ENCODE results near the gene ZCCHC7. TPM values are rescaled to one million over a fixed set of nuclear protein-coding genes. Genes with fewer than 3 reads are reported as not detected.

Gene ZCCHC7
- total RNA-seq, 4 donors from 2014 or later: 12.1 to 19.1 (median 15.6) TPM

GRCh38 chr9:37096628-37097027 lies 23.7 kb upstream of the ZCCHC7 start:
- DNase-seq (ENCODE audit: extremely low spot score): no peak
- WGBS: 95% methylated on average over 4 of the region's 4 CpGs
- no peak overlapping the region for H3K4me3 ChIP-seq
- intact Hi-C loops (cut with DNase I): no loop called here
- H3K36me3 ChIP-seq: no peaks in the 10 kb centered on the region
- H3K4me1 ChIP-seq: no peaks in the 10 kb centered on the region
- no peaks in the 10 kb centered on the region for H3K27me3 ChIP-seq
- H3K9me3 ChIP-seq: no peaks in the 10 kb centered on the region
- H3K27ac ChIP-seq (replicated peaks in 1 of 4): no peak overlapping the region
- TF ChIP-seq POLR2AphosphoS5 (IDR thresholded peaks at IDR 0.05) (no peak), POLR2A (IDR thresholded peaks at IDR 0.05; ENCODE audit: low read depth) (no peak), EP300 (IDR thresholded peaks at IDR 0.05) (no peak), CTCF (IDR thresholded peaks at IDR 0.05) (no peak)

- H3K4me1 ChIP-seq: no peaks in the 10 kb centered on the region
- H3K27ac ChIP-seq (replicated peaks in 1 of 4): no peak overlapping the region
- DNase-seq (ENCODE audit: extremely low spot score): no peak
- H3K36me3 ChIP-seq: no peaks in the 10 kb centered on the region
- 94% methylated on average over 1 of the region's 1 CpG for WGBS
- no peak for TF ChIP-seq POLR2A (IDR thresholded peaks at IDR 0.05; ENCODE audit: low read depth)
- no peak for TF ChIP-seq CTCF (IDR thresholded peaks at IDR 0.05)
- TF ChIP-seq EP300 (IDR thresholded peaks at IDR 0.05): no peak
- no peak for TF ChIP-seq POLR2AphosphoS5 (IDR thresholded peaks at IDR 0.05)
- intact Hi-C loops (cut with DNase I): no loop called here
- no peaks in the 10 kb centered on the region for H3K27me3 ChIP-seq
- no peaks in the 10 kb centered on the region for H3K9me3 ChIP-seq
- H3K4me3 ChIP-seq: no peak overlapping the region
These were observed 23.1 kb upstream of the ZCCHC7 start for GRCh38 chr9:37097294-37097693.

- Histone ChIP-seq H3K4me1 (no peaks in the 10 kb centered on the region), H3K9me3 (no peaks in the 10 kb centered on the region), H3K36me3 (no peaks in the 10 kb centered on the region), H3K4me3 (no peak overlapping the region), H3K27me3 (peaks cover 0 to 6% (median 0%) of the 10 kb centered on the region in 4 donors), H3K27ac (replicated peaks in 1 of 4) (no peak overlapping the region)
- TF ChIP-seq CTCF (IDR thresholded peaks at IDR 0.05) (no peak), POLR2A (IDR thresholded peaks at IDR 0.05; ENCODE audit: low read depth) (no peak), POLR2AphosphoS5 (IDR thresholded peaks at IDR 0.05) (no peak), EP300 (IDR thresholded peaks at IDR 0.05) (no peak)
- 90% methylated on average over 1 of the region's 2 CpGs for WGBS
- intact Hi-C loops (cut with DNase I): no loop called here
- no peak for DNase-seq (ENCODE audit: extremely low spot score)
These were observed 20.0 kb upstream of the ZCCHC7 start for GRCh38 chr9:37100327-37100726.

- no peak for DNase-seq (ENCODE audit: extremely low spot score)
- TF ChIP-seq POLR2A (IDR thresholded peaks at IDR 0.05; ENCODE audit: low read depth) (no peak), CTCF (IDR thresholded peaks at IDR 0.05) (no peak), EP300 (IDR thresholded peaks at IDR 0.05) (no peak), POLR2AphosphoS5 (IDR thresholded peaks at IDR 0.05) (no peak)
- H3K4me1 ChIP-seq: no peaks in the 10 kb centered on the region
- peaks cover 0 to 6% (median 0%) of the 10 kb centered on the region in 4 donors for H3K27me3 ChIP-seq
- intact Hi-C loops (cut with DNase I): no loop called here
- no peaks in the 10 kb centered on the region for H3K36me3 ChIP-seq
- WGBS: 100% methylated on average over 2 of the region's 2 CpGs
- H3K27ac ChIP-seq (replicated peaks in 1 of 4): no peak overlapping the region
- no peaks in the 10 kb centered on the region for H3K9me3 ChIP-seq
- H3K4me3 ChIP-seq: no peak overlapping the region
These were observed 19.6 kb upstream of the ZCCHC7 start for GRCh38 chr9:37100741-37101140.

DNA sequence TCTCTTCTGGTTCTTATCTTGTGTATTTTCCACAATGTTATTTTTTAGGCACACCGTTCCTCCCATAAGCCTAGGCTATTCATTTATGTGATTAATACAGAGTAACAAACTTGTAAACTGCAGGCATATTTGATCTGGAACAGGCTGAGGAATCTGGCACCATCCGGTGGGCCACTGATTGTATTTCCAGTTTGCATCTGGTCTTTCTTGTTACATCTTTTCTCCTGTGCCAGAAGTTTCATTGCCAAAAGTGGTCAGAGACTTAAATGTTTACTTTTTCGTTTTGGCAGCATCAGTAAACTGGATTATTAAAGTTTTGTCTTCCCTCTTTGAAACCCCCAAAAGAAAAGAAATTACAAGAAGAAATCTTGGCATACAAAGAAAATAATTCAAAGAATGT lies 17.9 kb upstream of the ZCCHC7 start:
- Histone ChIP-seq H3K4me1 (no peaks in the 10 kb centered on the region), H3K27ac (replicated peaks in 1 of 4) (no peak overlapping the region), H3K36me3 (no peaks in the 10 kb centered on the region), H3K27me3 (peaks cover 0 to 6% (median 0%) of the 10 kb centered on the region in 4 donors), H3K9me3 (no peaks in the 10 kb centered on the region), H3K4me3 (no peak overlapping the region)
- intact Hi-C loops (cut with DNase I): no loop called here
- 41% methylated on average over 3 of the region's 3 CpGs for WGBS
- DNase-seq (ENCODE audit: extremely low spot score): no peak
- TF ChIP-seq POLR2AphosphoS5 (IDR thresholded peaks at IDR 0.05) (no peak), POLR2A (IDR thresholded peaks at IDR 0.05; ENCODE audit: low read depth) (no peak), CTCF (IDR thresholded peaks at IDR 0.05) (no peak), EP300 (IDR thresholded peaks at IDR 0.05) (no peak)
